ENCODE results near the gene OR2H1. TPM values are rescaled to one million over a fixed set of nuclear protein-coding genes. Genes with fewer than 3 reads are reported as not detected.

OR2H1 gene
- polyA plus RNA-seq, 1 donor from 2014 or later, result not detected

DNA sequence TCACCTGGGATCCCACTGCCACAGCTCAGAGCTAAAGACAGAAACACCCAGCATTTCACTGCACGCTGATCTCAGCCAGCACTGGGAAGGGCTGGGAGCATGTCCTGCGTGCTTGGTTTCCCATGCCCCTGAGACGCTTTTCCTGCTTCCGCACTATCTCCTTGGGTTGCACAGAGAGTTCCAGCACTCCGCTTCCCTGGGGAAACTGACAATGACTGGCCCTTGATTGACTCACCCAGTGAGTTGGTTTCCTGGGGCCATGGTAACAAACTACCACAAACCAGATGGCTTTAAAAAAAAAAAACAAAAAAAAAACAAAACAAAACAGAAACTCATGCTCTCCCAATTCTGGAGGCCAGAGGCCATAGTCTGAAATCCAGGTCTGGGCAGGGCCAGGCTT, 45.6 kb downstream of the OR2H1 start:
- TF ChIP-seq RAD21 (conservative IDR thresholded peaks at IDR 0.05), result no peak
- TF ChIP-seq, protein P1, sequence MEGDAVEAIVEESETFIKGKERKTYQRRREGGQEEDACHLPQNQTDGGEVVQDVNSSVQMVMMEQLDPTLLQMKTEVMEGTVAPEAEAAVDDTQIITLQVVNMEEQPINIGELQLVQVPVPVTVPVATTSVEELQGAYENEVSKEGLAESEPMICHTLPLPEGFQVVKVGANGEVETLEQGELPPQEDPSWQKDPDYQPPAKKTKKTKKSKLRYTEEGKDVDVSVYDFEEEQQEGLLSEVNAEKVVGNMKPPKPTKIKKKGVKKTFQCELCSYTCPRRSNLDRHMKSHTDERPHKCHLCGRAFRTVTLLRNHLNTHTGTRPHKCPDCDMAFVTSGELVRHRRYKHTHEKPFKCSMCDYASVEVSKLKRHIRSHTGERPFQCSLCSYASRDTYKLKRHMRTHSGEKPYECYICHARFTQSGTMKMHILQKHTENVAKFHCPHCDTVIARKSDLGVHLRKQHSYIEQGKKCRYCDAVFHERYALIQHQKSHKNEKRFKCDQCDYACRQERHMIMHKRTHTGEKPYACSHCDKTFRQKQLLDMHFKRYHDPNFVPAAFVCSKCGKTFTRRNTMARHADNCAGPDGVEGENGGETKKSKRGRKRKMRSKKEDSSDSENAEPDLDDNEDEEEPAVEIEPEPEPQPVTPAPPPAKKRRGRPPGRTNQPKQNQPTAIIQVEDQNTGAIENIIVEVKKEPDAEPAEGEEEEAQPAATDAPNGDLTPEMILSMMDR (IDR thresholded peaks at IDR 0.05; ENCODE audit: poor library complexity, severe bottlenecking), result no peak
- TF ChIP-seq TAF1 (IDR thresholded peaks at IDR 0.05; ENCODE audit: low read depth), result no peak
- no peak for TF ChIP-seq EP300 (conservative IDR thresholded peaks at IDR 0.05; ENCODE audit: poor library complexity, severe bottlenecking)
- TF ChIP-seq, protein P2, sequence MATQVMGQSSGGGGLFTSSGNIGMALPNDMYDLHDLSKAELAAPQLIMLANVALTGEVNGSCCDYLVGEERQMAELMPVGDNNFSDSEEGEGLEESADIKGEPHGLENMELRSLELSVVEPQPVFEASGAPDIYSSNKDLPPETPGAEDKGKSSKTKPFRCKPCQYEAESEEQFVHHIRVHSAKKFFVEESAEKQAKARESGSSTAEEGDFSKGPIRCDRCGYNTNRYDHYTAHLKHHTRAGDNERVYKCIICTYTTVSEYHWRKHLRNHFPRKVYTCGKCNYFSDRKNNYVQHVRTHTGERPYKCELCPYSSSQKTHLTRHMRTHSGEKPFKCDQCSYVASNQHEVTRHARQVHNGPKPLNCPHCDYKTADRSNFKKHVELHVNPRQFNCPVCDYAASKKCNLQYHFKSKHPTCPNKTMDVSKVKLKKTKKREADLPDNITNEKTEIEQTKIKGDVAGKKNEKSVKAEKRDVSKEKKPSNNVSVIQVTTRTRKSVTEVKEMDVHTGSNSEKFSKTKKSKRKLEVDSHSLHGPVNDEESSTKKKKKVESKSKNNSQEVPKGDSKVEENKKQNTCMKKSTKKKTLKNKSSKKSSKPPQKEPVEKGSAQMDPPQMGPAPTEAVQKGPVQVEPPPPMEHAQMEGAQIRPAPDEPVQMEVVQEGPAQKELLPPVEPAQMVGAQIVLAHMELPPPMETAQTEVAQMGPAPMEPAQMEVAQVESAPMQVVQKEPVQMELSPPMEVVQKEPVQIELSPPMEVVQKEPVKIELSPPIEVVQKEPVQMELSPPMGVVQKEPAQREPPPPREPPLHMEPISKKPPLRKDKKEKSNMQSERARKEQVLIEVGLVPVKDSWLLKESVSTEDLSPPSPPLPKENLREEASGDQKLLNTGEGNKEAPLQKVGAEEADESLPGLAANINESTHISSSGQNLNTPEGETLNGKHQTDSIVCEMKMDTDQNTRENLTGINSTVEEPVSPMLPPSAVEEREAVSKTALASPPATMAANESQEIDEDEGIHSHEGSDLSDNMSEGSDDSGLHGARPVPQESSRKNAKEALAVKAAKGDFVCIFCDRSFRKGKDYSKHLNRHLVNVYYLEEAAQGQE (IDR thresholded peaks at IDR 0.05; ENCODE audit: borderline replicate concordance), result no peak

DNA sequence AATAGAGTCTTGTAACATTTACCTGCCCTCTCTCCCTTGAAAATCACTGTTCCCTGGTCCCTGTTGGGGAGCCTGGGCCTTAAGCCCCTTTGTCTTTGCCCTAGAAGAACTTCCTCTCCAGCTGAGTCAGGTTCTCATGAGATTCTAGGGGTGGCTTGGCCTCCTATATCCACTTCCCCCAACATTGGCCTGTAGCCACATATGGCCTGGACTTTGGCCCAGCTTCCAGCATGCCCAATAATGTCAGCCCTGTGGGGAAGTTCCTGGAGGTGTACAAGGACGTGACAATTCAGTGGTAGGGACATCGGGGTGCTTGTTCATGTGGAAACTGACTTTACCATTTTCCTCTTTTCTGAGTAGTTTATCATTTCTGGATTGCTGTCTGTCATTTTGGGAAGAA, 48.0 kb downstream of the OR2H1 start:
- Histone ChIP-seq H3K9ac (ENCODE audit: low read length) (no peak overlapping the region), H2AFZ (ENCODE audit: low read depth, low read length) (no peak overlapping the region), H4K20me1 (ENCODE audit: insufficient read depth) (no peaks in the 10 kb centered on the region)

More for the DNA sequence above, 45.6 kb downstream of the OR2H1 start:
- H2AFZ ChIP-seq (ENCODE audit: low read depth, low read length), result no peak overlapping the region
- no peak overlapping the region for H3K9ac ChIP-seq (ENCODE audit: low read length)
- no peak overlapping the region for H3K4me2 ChIP-seq (ENCODE audit: low read length)
- H3K36me3 ChIP-seq (ENCODE audit: insufficient read depth, low read length), result no peaks in the 10 kb centered on the region
- no peaks in the 10 kb centered on the region for H4K20me1 ChIP-seq (ENCODE audit: insufficient read depth)
- H3K79me2 ChIP-seq (replicated peaks; ENCODE audit: insufficient read depth, low read length), result no peaks in the 10 kb centered on the region
- H3K9me3 ChIP-seq (ENCODE audit: low read length), result no peaks in the 10 kb centered on the region
- no peaks in the 10 kb centered on the region for H3K27me3 ChIP-seq (ENCODE audit: insufficient read depth, low read depth, low read length)
- no peak overlapping the region for H3K27ac ChIP-seq (ENCODE audit: low read length)
- no peaks in the 10 kb centered on the region for H3K9me2 ChIP-seq (ENCODE audit: insufficient read depth, low read length)
- H3F3A ChIP-seq (ENCODE audit: insufficient read depth, low read length, poor library complexity, severe bottlenecking), result no peaks in the 10 kb centered on the region
- no peak overlapping the region for H3K4me3 ChIP-seq (ENCODE audit: low read length)

More for the DNA sequence above, 48.0 kb downstream of the OR2H1 start:
- no peaks in the 10 kb centered on the region for H3K79me2 ChIP-seq (replicated peaks; ENCODE audit: insufficient read depth, low read length)
- H3K36me3 ChIP-seq (ENCODE audit: insufficient read depth, low read length), result no peaks in the 10 kb centered on the region
- no peak overlapping the region for H3K27ac ChIP-seq (ENCODE audit: low read length)
- no peak overlapping the region for H3K4me3 ChIP-seq (ENCODE audit: low read length)
- TF ChIP-seq, protein P1 (IDR thresholded peaks at IDR 0.05; ENCODE audit: poor library complexity, severe bottlenecking), result no peak
- TF ChIP-seq, protein P2 (IDR thresholded peaks at IDR 0.05; ENCODE audit: borderline replicate concordance), result no peak
- no peak for TF ChIP-seq EP300 (conservative IDR thresholded peaks at IDR 0.05; ENCODE audit: poor library complexity, severe bottlenecking)
- TF ChIP-seq TAF1 (IDR thresholded peaks at IDR 0.05; ENCODE audit: low read depth), result no peak
- TF ChIP-seq RAD21 (conservative IDR thresholded peaks at IDR 0.05), result no peak
- TF ChIP-seq EZH2 (IDR thresholded peaks at IDR 0.05; ENCODE audit: borderline replicate concordance, insufficient read depth, low read length, poor library complexity, severe bottlenecking), result no peak
- no peak for TF ChIP-seq POLR2AphosphoS5 (IDR thresholded peaks at IDR 0.05)
- no peak for TF ChIP-seq SMC3 (conservative IDR thresholded peaks at IDR 0.05; ENCODE audit: poor library complexity)
- TF ChIP-seq MXI1 (conservative IDR thresholded peaks at IDR 0.05; ENCODE audit: poor library complexity, severe bottlenecking), result no peak
- H3K9me2 ChIP-seq (ENCODE audit: insufficient read depth, low read length), result no peaks in the 10 kb centered on the region
- no peak overlapping the region for H3K4me2 ChIP-seq (ENCODE audit: low read length)
- no peaks in the 10 kb centered on the region for H3K9me3 ChIP-seq (ENCODE audit: low read length)
- no peaks in the 10 kb centered on the region for H3K27me3 ChIP-seq (ENCODE audit: insufficient read depth, low read depth, low read length)
- no peaks in the 10 kb centered on the region for H3F3A ChIP-seq (ENCODE audit: insufficient read depth, low read length, poor library complexity, severe bottlenecking)
